Retinal pigment epithelial cell (primary cell): Measurements from ENCODE around the gene CLDN19.
"Not testable (repeated sequence)": the region's sequence is repeated elsewhere in the genome, so short reads cannot be mapped to it uniquely, and the experiment has no call there.

Experiments
- DNase-seq: peaks from one replicate; pipeline ENCODE4 v3.0.0-alpha.2; 2010; ENCODE audit warnings: low read depth
- H3K4me3 ChIP-seq: 2 replicates; pipeline ENCODE4 v1.5.1; 2011; ENCODE audit warnings: mild to moderate bottlenecking, low read length, control low read depth, moderate library complexity
- CTCF ChIP-seq: conservative IDR thresholded peaks from 2 replicates; pipeline ENCODE4 v1.5.1; 2011; ENCODE audit warnings: low read depth, low read length, control low read depth, inconsistent platforms

CLDN19 gene

DNA sequence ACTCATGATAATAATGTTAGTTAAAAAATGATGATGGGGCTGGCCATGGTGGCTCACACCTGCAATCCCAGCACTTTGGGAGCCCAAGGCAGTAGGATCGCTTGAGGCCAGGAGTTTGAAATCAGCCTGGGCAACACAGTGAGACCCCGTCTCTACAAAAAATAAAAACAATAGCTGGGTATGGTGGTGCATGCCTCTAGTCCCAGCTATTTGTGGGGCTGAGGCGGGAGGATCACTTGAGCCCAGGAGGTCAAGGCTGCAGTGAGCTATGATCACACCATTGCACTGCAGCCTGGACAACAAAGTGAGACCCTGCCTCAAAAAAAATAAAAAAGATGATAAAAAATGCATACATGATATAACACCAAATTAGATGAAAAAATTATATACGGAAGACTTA, 21.5 kb upstream of the CLDN19 start:
- no peak for DNase-seq
- H3K4me3 ChIP-seq: no peak overlapping the region
- no peak for TF ChIP-seq CTCF

DNA sequence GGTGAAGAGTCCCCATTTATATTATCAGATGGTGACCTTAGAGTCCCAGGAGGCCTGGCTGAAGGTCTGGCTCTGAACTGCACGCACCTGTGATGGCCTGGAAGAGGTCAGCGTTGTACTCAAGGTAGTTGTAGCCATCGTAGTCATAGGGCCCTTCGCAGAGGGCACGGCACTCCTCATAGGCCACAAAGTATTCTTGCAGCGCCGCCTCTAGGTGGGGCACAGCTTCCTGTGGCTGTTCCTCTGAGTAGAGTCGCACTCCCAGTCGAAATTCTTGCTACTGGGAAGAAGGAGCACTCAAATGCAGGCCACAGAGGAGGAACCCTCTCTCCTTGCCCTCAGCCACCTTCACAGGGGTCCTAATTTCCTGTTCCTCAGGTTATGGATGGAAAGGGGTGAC, 19.1 kb upstream of the CLDN19 start:
- TF ChIP-seq CTCF: peak; percentile 17
- no peak for DNase-seq
- H3K4me3 ChIP-seq: no peak overlapping the region

DNA sequence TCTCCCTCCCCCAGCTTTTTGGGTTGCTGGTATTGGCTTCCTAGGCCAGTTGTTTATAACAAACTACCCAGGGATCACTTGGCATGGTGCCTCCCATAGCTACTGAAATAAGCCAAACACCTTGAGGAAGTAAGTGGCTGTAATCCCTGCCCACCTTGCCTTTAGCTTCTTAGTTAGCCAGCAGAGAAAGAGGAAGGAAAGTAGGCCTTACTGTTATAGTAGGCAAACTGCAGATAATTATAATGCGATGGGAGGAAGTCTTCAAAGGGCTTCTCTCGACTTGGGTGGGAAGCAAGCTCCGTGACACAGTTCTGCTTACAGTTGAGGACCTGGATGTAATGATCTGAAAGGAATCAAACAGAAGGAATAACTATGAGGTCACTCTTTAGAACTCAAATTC, 18.6 kb upstream of the CLDN19 start:
- H3K4me3 ChIP-seq: no peak overlapping the region
- DNase-seq: no peak
- TF ChIP-seq CTCF: no peak

DNA sequence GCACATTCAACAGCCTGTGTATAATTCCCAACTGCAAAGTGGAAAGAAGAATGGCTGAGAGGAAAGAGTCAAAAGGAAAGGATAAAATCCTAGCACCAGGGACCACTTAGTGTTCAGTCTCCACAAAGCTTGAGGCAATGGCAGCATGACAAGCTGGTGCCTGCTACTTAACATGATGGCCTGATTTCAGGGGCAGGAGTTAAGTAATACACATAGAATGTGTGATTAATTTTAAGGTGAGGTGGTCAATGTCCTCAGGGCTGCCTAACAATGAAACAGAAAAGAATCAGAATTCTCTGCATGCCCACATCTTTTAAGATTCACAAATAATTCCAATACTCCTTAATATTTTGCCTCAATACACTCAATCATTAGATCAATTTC, 17.8 kb upstream of the CLDN19 start:
- no peak for DNase-seq
- no peak overlapping the region for H3K4me3 ChIP-seq
- TF ChIP-seq CTCF: no peak

DNA sequence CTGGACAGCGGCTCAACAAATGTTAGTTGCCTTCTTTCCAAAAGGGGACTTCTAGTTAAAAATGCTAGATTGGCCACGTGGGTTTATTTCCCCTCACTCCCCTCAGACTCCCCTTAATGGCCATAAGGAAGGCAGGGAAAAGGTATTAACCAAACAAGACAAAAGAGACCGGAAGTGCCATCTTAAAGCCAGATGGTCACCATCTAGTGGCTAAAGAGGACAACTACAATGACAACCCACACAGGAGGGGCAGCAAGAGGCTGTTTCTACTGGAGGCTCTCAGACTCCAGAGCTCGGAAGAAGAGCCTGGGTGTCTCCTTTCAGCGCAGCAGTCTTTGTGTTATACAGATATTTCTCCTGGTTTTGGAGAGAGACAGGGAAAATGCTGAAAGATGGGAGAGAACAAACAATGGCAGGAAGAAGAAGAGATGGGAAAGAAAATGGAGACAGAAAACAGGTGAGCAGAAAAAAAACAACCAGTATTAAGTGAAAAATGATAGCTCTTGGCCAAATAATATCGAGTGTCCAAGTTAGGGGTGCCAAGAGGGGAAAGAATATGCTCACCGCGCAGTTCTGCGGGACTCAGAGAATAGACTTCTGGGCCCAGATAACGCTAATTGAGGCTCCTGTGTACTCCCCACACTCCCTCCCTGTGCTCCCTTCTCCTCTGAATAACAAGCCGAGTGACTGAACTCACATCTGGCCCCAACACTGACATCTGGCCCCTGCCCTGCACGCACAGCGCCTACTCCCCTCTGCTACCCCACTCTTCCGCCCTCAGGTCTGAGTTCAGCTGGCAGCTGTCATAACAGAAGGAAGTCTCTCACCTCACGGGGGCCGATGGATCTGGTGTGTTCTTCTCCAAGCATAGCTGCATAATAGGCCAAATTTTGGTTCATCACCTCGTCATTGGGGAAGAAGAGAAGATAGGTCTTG, 17.2 kb upstream of the CLDN19 start:
- no peak for DNase-seq
- peak; percentile 78 for TF ChIP-seq CTCF
- H3K4me3 ChIP-seq: no peak overlapping the region

DNA sequence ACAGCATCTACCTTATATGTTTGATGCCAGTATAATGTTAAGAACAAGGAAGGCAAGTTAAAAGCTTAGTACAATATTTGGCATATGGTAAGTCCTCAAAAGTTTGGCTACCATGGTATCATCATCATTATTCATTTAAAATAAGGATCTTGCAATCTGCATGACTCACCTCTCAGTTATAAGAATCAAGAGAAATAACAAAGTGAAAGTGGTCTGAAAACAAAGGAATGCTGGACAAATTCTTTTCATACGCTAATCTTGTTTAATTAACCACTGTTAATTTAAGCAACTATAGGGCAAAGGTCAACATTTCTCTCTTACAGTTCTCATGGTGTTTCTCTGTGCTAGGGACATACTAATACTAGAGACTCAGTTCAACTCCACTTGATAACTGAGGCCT, 13.0 kb upstream of the CLDN19 start:
- H3K4me3 ChIP-seq: no peak overlapping the region
- no peak for TF ChIP-seq CTCF
- no peak for DNase-seq

- no peak for DNase-seq
- H3K4me3 ChIP-seq: no peak overlapping the region
- TF ChIP-seq CTCF: no peak
Observed at GRCh38 chr1:42752284-42752683, 12.2 kb upstream of the CLDN19 start.

DNA sequence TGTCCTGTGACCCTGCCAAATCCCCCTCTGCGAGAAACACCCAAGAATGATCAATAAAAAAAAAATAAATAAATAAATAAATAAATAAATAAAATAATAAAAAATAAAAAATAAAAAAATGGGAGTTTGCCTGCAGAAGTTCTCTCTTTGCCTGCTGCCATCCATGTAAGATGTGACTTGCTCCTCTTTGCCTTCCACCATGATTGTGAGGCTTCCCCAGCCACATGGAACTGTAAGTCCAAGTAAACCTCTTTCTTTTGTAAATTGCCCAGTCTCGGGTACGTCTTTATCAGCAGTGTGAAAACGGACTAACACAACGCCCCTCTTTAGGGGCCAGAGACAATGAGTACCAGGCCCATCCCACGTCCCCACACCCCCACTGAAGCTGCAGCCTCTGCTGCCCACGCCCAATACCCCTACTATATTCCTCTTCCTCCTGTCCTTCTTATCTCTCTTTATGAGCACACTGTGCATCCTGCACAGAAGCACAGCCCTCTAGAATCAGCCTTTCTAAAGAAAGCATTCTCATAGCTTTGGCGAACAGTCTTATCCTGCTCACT, 11.6 kb upstream of the CLDN19 start:
- DNase-seq, H3K4me3 ChIP-seq: not testable (repeated sequence)
